Body of pancreas (tissue), 4 donors: ENCODE data around the gene P2RX6. TPM values are rescaled to one million over a fixed set of nuclear protein-coding genes. Genes with fewer than 3 reads are reported as not detected.
"Not testable (repeated sequence)": the region's sequence is repeated elsewhere in the genome, so short reads cannot be mapped to it uniquely, and the experiment has no call there.

ENCODE experiments used
- ATAC-seq: fragments of 150-250 bp; one replicate; pipeline ENCODE4 v1.9.1; 2016
- DNase-seq, 4 donors: peaks; one replicate each; pipeline ENCODE4 v3.0.0-alpha.2; 2019
- H3K27ac ChIP-seq, 4 donors: fragments of 200-600 bp; sonication (generic); 1 replicate in 3 of 4; 2 replicates in 1 of 4; pipeline versions ENCODE4 v1.5.1 to v1.6.1; 2016 to 2019; ENCODE audit warnings: mild to moderate bottlenecking in 1 of 4, mixed read lengths in 1 of 4, moderate library complexity in 1 of 4
- H3K27me3 ChIP-seq, 2 donors: fragments of 200-600 bp; sonication (generic); one replicate each; pipeline ENCODE4 v1.6.0; 2016; ENCODE audit warnings: mild to moderate bottlenecking in 1 of 2
- H3K36me3 ChIP-seq, 2 donors: fragments of 200-600 bp; sonication (generic); replicated peaks in 1 of 2; 2 replicates each; pipeline ENCODE4 v1.5.1; 2016; ENCODE audit warnings: low read depth in 2 of 2; ENCODE audit not compliant: insufficient read depth in 1 of 2
- H3K4me1 ChIP-seq: fragments of 200-600 bp; sonication (generic); one replicate; pipeline ENCODE4 v1.6.0; 2016
- H3K4me3 ChIP-seq, 2 donors: fragments of 200-600 bp; sonication (generic); 1 replicate in 1 of 2; 2 replicates in 1 of 2; pipeline ENCODE4 v1.5.1; 2016 to 2019
- H3K9me3 ChIP-seq, 3 donors: fragments of 200-600 bp; sonication (generic); 1 replicate in 2 of 3; 2 replicates in 1 of 3; pipeline ENCODE4 v1.5.1; 2016
- POLR2A ChIP-seq, 3 donors: fragments of 450-650 bp; IDR thresholded peaks; one replicate each; pipeline ENCODE4 v1.6.1; 2016; ENCODE audit warnings: antibody characterized with exemption in 3 of 3, mild to moderate bottlenecking in 2 of 3
- WGBS, 2 donors: methylation state at CpG; one replicate each; pipeline ENCODE4 v1.1.5; 2017; 5-methylcytosine and 5-hydroxymethylcytosine counted together
- intact Hi-C: fragments of 100-400 bp; cut with DNase I; formaldehyde crosslinking; loops from one replicate; pipeline ENCODE4 v1.15.1; 2023
- total RNA-seq, 2 donors: library from RNA; depleted of rRNA; stranded (reverse); fragments of >200 nt; gene quantifications; one replicate each; pipeline ENCODE4 v1.1.0, GENCODE V29; 2016
- TF ChIP-seq, protein P1 (sequence below), 7 experiments: fragments of 450-650 bp in 4 of 7; fragments of 200-600 bp in 3 of 7; sonication (generic) in 3 of 7; IDR thresholded peaks; one replicate each; pipeline ENCODE4 v1.5.1; 2016 to 2019; ENCODE audit warnings: antibody characterized with exemption in 7 of 7

P2RX6 gene
- total RNA-seq, 2 donors from 2014 or later: not detected

DNA sequence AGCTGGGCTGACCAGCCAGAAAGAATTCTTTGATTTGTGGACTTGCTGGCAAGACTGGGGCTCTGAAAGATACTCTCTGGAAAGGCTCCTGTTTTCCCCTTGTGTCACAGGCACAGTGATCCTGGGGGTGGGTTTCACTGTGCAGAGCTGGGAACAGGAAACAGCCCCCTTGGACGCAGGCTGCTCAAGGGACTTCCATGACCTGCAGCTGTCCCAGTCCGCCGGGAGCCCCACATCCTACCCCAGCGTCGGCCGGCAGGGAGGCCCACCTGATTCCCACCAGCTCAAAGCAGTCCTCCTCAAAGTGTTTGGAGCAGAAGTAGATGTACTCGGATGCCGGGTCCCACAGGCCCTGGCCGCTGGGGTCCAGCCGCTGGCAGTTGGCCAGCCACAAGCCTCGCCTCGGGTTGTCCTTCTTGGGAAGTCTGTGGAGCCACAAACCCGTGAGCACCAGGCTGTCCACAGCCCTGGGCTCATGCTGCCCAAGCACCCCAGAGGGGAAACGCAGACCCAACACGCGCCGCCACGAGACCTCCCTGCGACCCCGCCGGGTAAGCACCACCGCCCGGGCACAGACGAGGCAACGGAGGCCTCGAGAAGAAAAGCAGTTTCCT is 13.9 kb upstream of the P2RX6 start:
- no peaks in the 10 kb centered on the region for H3K9me3 ChIP-seq
- H3K27ac ChIP-seq: peak overlapping the region; percentile 96 to 99 (median 98)
- peak overlapping the region; percentile 24 to 68 for H3K4me3 ChIP-seq
- H3K4me1 ChIP-seq: peaks cover 35% of the 10 kb centered on the region
- 2% methylated on average over 26 of the region's 26 CpGs; no CpG with 5 or more reads in 1 of the 2 donors for WGBS, 2 donors
- TF ChIP-seq POLR2A (IDR thresholded peaks at IDR 0.05): no peak
- TF ChIP-seq, protein P1, sequence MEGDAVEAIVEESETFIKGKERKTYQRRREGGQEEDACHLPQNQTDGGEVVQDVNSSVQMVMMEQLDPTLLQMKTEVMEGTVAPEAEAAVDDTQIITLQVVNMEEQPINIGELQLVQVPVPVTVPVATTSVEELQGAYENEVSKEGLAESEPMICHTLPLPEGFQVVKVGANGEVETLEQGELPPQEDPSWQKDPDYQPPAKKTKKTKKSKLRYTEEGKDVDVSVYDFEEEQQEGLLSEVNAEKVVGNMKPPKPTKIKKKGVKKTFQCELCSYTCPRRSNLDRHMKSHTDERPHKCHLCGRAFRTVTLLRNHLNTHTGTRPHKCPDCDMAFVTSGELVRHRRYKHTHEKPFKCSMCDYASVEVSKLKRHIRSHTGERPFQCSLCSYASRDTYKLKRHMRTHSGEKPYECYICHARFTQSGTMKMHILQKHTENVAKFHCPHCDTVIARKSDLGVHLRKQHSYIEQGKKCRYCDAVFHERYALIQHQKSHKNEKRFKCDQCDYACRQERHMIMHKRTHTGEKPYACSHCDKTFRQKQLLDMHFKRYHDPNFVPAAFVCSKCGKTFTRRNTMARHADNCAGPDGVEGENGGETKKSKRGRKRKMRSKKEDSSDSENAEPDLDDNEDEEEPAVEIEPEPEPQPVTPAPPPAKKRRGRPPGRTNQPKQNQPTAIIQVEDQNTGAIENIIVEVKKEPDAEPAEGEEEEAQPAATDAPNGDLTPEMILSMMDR (IDR thresholded peaks at IDR 0.05): no peak
- intact Hi-C loops: no loop called here
- peaks cover 0 to 5% of the 10 kb centered on the region in 2 donors for H3K36me3 ChIP-seq
- H3K27me3 ChIP-seq: no peaks in the 10 kb centered on the region
- no peak for DNase-seq
- no peak for ATAC-seq

GRCh38 chr22:21001601-21002325 is 13.2 kb upstream of the P2RX6 start, which contains the start of gene THAP7:
Gene THAP7 (minus strand): TSS chr22:21002118. CDS start chr22:21001911, 207 bp downstream.
- Histone ChIP-seq H3K27me3 (no peaks in the 10 kb centered on the region), H3K27ac (peak within 1 kb of the TSS; percentile 96 to 99 (median 98)), H3K9me3 (no peaks in the 10 kb centered on the region), H3K36me3 (peaks cover 0 to 5% of the 10 kb centered on the region in 2 donors), H3K4me3 (peak within 1 kb of the TSS; percentile 24 to 68), H3K4me1 (peaks cover 35% of the 10 kb centered on the region)
- WGBS, 2 donors: 0% methylated on average over 83 of the region's 83 CpGs; no CpG with 5 or more reads in 1 of the 2 donors
- ATAC-seq: peak; percentile 95
- peak; percentile 96 to 97 (median 96) for DNase-seq
- TF ChIP-seq, protein P1 (IDR thresholded peaks at IDR 0.05): no peak
- TF ChIP-seq POLR2A (IDR thresholded peaks at IDR 0.05): peak; percentile 63 to 86 (median 84)
- intact Hi-C loops: no loop called here

GRCh38 chr22:21003782-21004181 is 11.2 kb upstream of the P2RX6 start:
- intact Hi-C loops: no loop called here
- Histone ChIP-seq H3K4me3 (no peak overlapping the region), H3K27ac (no peak overlapping the region), H3K4me1 (peaks cover 35% of the 10 kb centered on the region), H3K36me3 (peaks cover 0 to 5% of the 10 kb centered on the region in 2 donors), H3K27me3 (no peaks in the 10 kb centered on the region), H3K9me3 (no peaks in the 10 kb centered on the region)
- no peak for DNase-seq
- WGBS, 2 donors: 39 to 73% methylated on average over 4 of the region's 4 CpGs
- no peak for ATAC-seq
- TF ChIP-seq, protein P1 (IDR thresholded peaks at IDR 0.05): no peak
- no peak for TF ChIP-seq POLR2A (IDR thresholded peaks at IDR 0.05)

GRCh38 chr22:21009208-21009607 is 5.8 kb upstream of the P2RX6 start:
- H3K36me3 ChIP-seq, ATAC-seq, H3K9me3 ChIP-seq, intact Hi-C loops, H3K27ac ChIP-seq, DNase-seq, H3K4me3 ChIP-seq, H3K27me3 ChIP-seq, H3K4me1 ChIP-seq: not testable (repeated sequence)
- WGBS, 2 donors: 83% methylated on average over 11 to 13 of the region's 13 CpGs

DNA sequence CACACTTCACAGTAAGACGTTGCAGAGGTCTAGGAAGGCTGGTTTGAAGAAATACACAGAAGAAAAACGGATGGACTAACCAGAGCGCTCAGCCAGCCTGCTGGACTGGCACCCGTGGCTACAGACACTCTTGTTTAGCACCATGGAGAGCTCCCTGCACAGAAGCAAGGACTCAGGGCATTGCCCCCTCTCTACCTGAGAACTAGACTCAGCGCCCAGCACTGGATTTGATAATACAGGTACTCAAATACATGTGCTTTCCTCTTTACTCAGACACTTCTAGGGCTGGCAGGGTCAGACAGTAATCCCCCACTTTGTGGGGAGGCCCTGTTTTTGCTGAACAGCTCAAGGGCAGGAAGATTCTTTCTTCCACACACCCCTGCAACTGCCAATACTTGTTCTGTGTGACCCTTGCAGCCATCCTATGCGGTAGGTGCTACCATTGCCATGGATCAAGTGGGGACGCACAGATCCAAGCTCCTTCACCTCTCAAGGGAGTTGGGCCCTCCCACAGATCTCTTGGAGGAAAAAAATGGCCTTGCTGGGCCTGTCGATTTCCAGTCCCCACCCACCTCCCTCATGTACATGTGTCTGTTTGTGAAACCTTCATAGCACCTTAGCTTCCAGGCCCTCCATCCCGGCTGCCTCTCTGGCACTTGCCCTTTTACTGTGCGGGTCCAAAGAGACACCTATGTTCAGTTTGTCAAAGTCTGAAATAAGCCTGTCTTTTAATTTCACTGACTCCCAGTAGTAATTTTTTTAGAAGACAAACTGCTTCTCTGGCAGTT is 5.1 kb upstream of the P2RX6 start:
- Histone ChIP-seq H3K4me3 (no peak overlapping the region), H3K36me3 (no peaks in the 10 kb centered on the region), H3K9me3 (no peaks in the 10 kb centered on the region), H3K27me3 (no peaks in the 10 kb centered on the region), H3K27ac (no peak overlapping the region), H3K4me1 (peaks cover 11% of the 10 kb centered on the region)
- DNase-seq: peak; percentile 49 to 64 (median 56)
- intact Hi-C loops: loop anchor here (10.0 kb wide), 1 partner anchor 45 kb away; the partner anchor contains the start of gene AIFM3
- TF ChIP-seq POLR2A (IDR thresholded peaks at IDR 0.05): no peak
- TF ChIP-seq, protein P1 (IDR thresholded peaks at IDR 0.05): no peak
- peak; percentile 45 for ATAC-seq
- 45 to 59% methylated on average over 10 of the region's 10 CpGs for WGBS, 2 donors
